IMR-90 (cell line): ENCODE data around the gene TPRX2. TPM values are rescaled to one million over a fixed set of nuclear protein-coding genes. Genes with fewer than 3 reads are reported as not detected.

ENCODE experiments used
- ATAC-seq: fragments of 200-7000 bp; cut with Tn5 transposase; 2 replicates; pipeline ENCODE4 v1.9.1; 2020; ENCODE audit warnings: low read depth, mild to moderate bottlenecking, moderate library complexity
- BruUV-seq: library from RNA; stranded (reverse); fragments of 400-500 nt; replicated peaks from 2 replicates; lab custom pipeline; 2021; lab: Mats Ljungman, UMichigan
- CTCF ChIA-PET: fragments of 300-600 bp; formaldehyde crosslinking; extraction: SDS; loops from one replicate; lab custom pipeline; 2021; ENCODE audit warnings: antibody characterized with exemption; lab: Yijun Ruan, JAX
- POLR2A ChIA-PET: fragments of 300-600 bp; sonication (Branson Sonifier 250); formaldehyde crosslinking; loops from one replicate; lab custom pipeline; 2022; ENCODE audit warnings: antibody characterized with exemption; ENCODE audit not compliant: unreplicated experiment; lab: Charles Lee
- DNase-seq: peaks from one replicate; pipeline ENCODE4 v3.0.0; 2013
- H2AFZ ChIP-seq: replicated peaks from 2 replicates; pipeline ENCODE3; 2013; ENCODE audit warnings: low read length, mild to moderate bottlenecking; ENCODE audit not compliant: poor library complexity
- H2AK5ac ChIP-seq: 2 replicates; pipeline ENCODE4 v1.6.1; 2013; ENCODE audit warnings: low read depth, low read length, inconsistent platforms
- H2AK9ac ChIP-seq: replicated peaks from 2 replicates; pipeline ENCODE3; 2013; ENCODE audit warnings: mild to moderate bottlenecking, low read depth, low read length, moderate library complexity; ENCODE audit not compliant: poor library complexity
- H2BK120ac ChIP-seq: 2 replicates; pipeline ENCODE4 v1.6.1; 2013; ENCODE audit warnings: low read depth, low read length, inconsistent platforms
- H2BK15ac ChIP-seq: 3 replicates; pipeline ENCODE4 v1.6.1; 2013; ENCODE audit warnings: low read depth, low read length, inconsistent platforms
- H2BK20ac ChIP-seq: 2 replicates; pipeline ENCODE4 v1.6.1; 2013; ENCODE audit warnings: low read depth, mild to moderate bottlenecking, inconsistent platforms, low read length, moderate library complexity
- H2BK5ac ChIP-seq: 2 replicates; pipeline ENCODE4 v1.6.1; 2013; ENCODE audit warnings: mild to moderate bottlenecking, low read depth, low read length, inconsistent platforms; ENCODE audit not compliant: poor library complexity, severe bottlenecking
- H3K14ac ChIP-seq: replicated peaks from 2 replicates; pipeline ENCODE4 v1.6.1; 2013; ENCODE audit warnings: low read depth, low read length, inconsistent platforms
- H3K18ac ChIP-seq: 2 replicates; pipeline ENCODE4 v1.6.1; 2013; ENCODE audit warnings: low read depth, low read length, control low read depth
- H3K23ac ChIP-seq: 2 replicates; pipeline ENCODE4 v1.6.1; 2013; ENCODE audit warnings: low read depth, low read length, inconsistent platforms
- H3K27ac ChIP-seq: 2 replicates; pipeline ENCODE4 v1.5.1; 2013; ENCODE audit warnings: mild to moderate bottlenecking, control low read depth, low read length; ENCODE audit not compliant: insufficient read depth
- H3K27me3 ChIP-seq: 2 replicates; pipeline ENCODE4 v1.6.1; 2013; ENCODE audit warnings: low read length; ENCODE audit not compliant: control insufficient read depth, insufficient read depth
- H3K36me3 ChIP-seq: 2 replicates; pipeline ENCODE4 v1.6.1; 2013; ENCODE audit warnings: low read length, mixed read lengths; ENCODE audit not compliant: control insufficient read depth, insufficient read depth
- H3K4ac ChIP-seq: 2 replicates; pipeline ENCODE4 v1.6.1; 2013; ENCODE audit warnings: low read depth, low read length, inconsistent platforms
- H3K4me1 ChIP-seq: 2 replicates; pipeline ENCODE4 v1.6.1; 2013; ENCODE audit warnings: low read length, mixed read lengths; ENCODE audit not compliant: control insufficient read depth, insufficient read depth
- H3K4me2 ChIP-seq: 2 replicates; pipeline ENCODE4 v1.6.1; 2013; ENCODE audit warnings: low read depth, mild to moderate bottlenecking, control low read depth, low read length, moderate library complexity
- H3K4me3 ChIP-seq: 2 replicates; pipeline ENCODE4 v1.5.1; 2013; ENCODE audit warnings: low read depth, mild to moderate bottlenecking, control low read depth, low read length, moderate library complexity; ENCODE audit not compliant: insufficient read depth
- H3K56ac ChIP-seq: 2 replicates; pipeline ENCODE4 v1.6.1; 2013; ENCODE audit warnings: low read length, inconsistent platforms; ENCODE audit not compliant: insufficient read depth; ENCODE audit errors: extremely low read depth
- H3K79me1 ChIP-seq, 2 experiments: 2 replicates each; pipeline ENCODE4 v1.6.1; 2013; ENCODE audit warnings: low read length in 2 of 2, inconsistent platforms in 1 of 2, low read depth in 1 of 2
- H3K9ac ChIP-seq: 2 replicates; pipeline ENCODE4 v1.6.1; 2013; ENCODE audit warnings: low read depth, low read length, control low read depth
- H3K9me1 ChIP-seq: 2 replicates; pipeline ENCODE4 v1.6.1; 2013; ENCODE audit warnings: low read length, inconsistent platforms; ENCODE audit not compliant: insufficient read depth
- H3K9me3 ChIP-seq: 2 replicates; pipeline ENCODE4 v1.6.1; 2013; ENCODE audit warnings: low read length; ENCODE audit not compliant: control insufficient read depth, insufficient read depth
- H4K20me1 ChIP-seq: 2 replicates; pipeline ENCODE4 v1.6.1; 2013; ENCODE audit warnings: low read length, inconsistent platforms; ENCODE audit not compliant: insufficient read depth
- H4K5ac ChIP-seq: 2 replicates; pipeline ENCODE4 v1.6.1; 2013; ENCODE audit warnings: mild to moderate bottlenecking, low read depth, low read length, control low read depth
- H4K8ac ChIP-seq, 2 experiments: 2 replicates each; pipeline ENCODE4 v1.6.1; 2013; ENCODE audit warnings: low read depth in 2 of 2, low read length in 2 of 2, control low read depth in 1 of 2, inconsistent platforms in 1 of 2
- H4K91ac ChIP-seq: 2 replicates; pipeline ENCODE4 v1.6.1; 2013; ENCODE audit warnings: low read depth, low read length, inconsistent platforms; ENCODE audit not compliant: insufficient read depth
- BHLHE40 ChIP-seq: fragments of 150-350 bp; IDR thresholded peaks from 2 replicates; pipeline ENCODE4 v1.6.1; 2016; ENCODE audit warnings: mild to moderate bottlenecking, low read depth, low read length
- CEBPB ChIP-seq: IDR thresholded peaks from 2 replicates; pipeline ENCODE4 v1.6.1; 2012; ENCODE audit warnings: low read depth, low read length, improper control_type of control experiment
- CHD1 ChIP-seq: IDR thresholded peaks from 2 replicates; pipeline ENCODE4 v1.6.1; 2012; ENCODE audit warnings: low read depth, low read length, improper control_type of control experiment
- FOS ChIP-seq: fragments of 150-350 bp; IDR thresholded peaks from 2 replicates; pipeline ENCODE4 v1.6.1; 2016; ENCODE audit warnings: low read depth, low read length
- MAFK ChIP-seq: IDR thresholded peaks from 2 replicates; pipeline ENCODE4 v1.6.1; 2012; ENCODE audit warnings: low read depth, low read length, improper control_type of control experiment
- MAZ ChIP-seq: IDR thresholded peaks from 2 replicates; pipeline ENCODE4 v1.6.1; 2012; ENCODE audit warnings: low read depth, mild to moderate bottlenecking, low read length, improper control_type of control experiment, moderate library complexity, borderline replicate concordance
- MXI1 ChIP-seq: IDR thresholded peaks from 2 replicates; pipeline ENCODE4 v1.6.1; 2012; ENCODE audit warnings: low read depth, mild to moderate bottlenecking, low read length, moderate library complexity, borderline replicate concordance
- NFE2L2 ChIP-seq: fragments of 150-350 bp; IDR thresholded peaks from 2 replicates; pipeline ENCODE4 v1.6.1; 2016; ENCODE audit warnings: low read depth, mild to moderate bottlenecking, low read length
- POLR2A ChIP-seq: IDR thresholded peaks from 2 replicates; pipeline ENCODE4 v1.6.1; 2012; ENCODE audit warnings: mild to moderate bottlenecking, low read depth, low read length
- RAD21 ChIP-seq: IDR thresholded peaks from 2 replicates; pipeline ENCODE4 v1.6.1; 2012; ENCODE audit warnings: low read length, improper control_type of control experiment
- RCOR1 ChIP-seq: IDR thresholded peaks from 2 replicates; pipeline ENCODE4 v1.6.1; 2012; ENCODE audit warnings: mild to moderate bottlenecking, low read length, improper control_type of control experiment; ENCODE audit not compliant: insufficient replicate concordance
- RFX5 ChIP-seq: IDR thresholded peaks from 2 replicates; pipeline ENCODE4 v1.8.0; 2012; ENCODE audit warnings: low read depth, mild to moderate bottlenecking, low read length, moderate library complexity
- SMC3 ChIP-seq: fragments of 150-350 bp; IDR thresholded peaks from 2 replicates; pipeline ENCODE4 v1.6.1; 2016; ENCODE audit warnings: low read depth, mild to moderate bottlenecking, antibody characterized with exemption, low read length, moderate library complexity
- WGBS, 2 experiments: methylation state at CpG; one replicate each; pipeline versions ENCODE4 v1.1.5 to v1.1.7; 2013; ENCODE audit warnings: missing lambda C conversion rate in 2 of 2; ENCODE audit not compliant: insufficient read length in 1 of 2; ENCODE audit errors: extremely low coverage in 2 of 2; 5-methylcytosine and 5-hydroxymethylcytosine counted together
- dilution Hi-C: fragments of 300-500 bp; cut with HindIII; formaldehyde crosslinking; loops from one replicate; pipeline ENCODE4 v1.14.3; 2018; ENCODE audit warnings: low sequenced_read_pairs; ENCODE audit not compliant: unreplicated experiment
- in situ Hi-C: fragments of 300-500 bp; cut with MboI; formaldehyde crosslinking; loops from 3 replicates; pipeline ENCODE4 v1.14.3; 2019; ENCODE audit warnings: low sequenced_read_pairs, inconsistent platforms, mixed read lengths
- intact Hi-C: fragments of 100-400 bp; cut with micrococcal nuclease; formaldehyde crosslinking; loops from 2 replicates; pipeline ENCODE4 v1.10.0; 2022
- polyA plus RNA-seq, 3 experiments: library from polyadenylated mRNA; depleted of rRNA; stranded (reverse); fragments of >200 nt; gene quantifications; 2 replicates each; pipeline ENCODE4 v1.2.3, GENCODE V29; 2012; ENCODE audit warnings: low replicate concordance in 1 of 3
- total RNA-seq: library from RNA; depleted of rRNA; stranded (reverse); fragments of >200 nt; gene quantifications from 2 replicates; pipeline ENCODE4 v1.2.3, GENCODE V29; 2012
- TF ChIP-seq, protein P1 (sequence below): fragments of 150-350 bp; IDR thresholded peaks from 2 replicates; pipeline ENCODE4 v1.6.1; 2017; ENCODE audit warnings: mild to moderate bottlenecking, antibody characterized with exemption, low read length, low read depth
- TF ChIP-seq, protein P2 (sequence below): fragments of 150-350 bp; IDR thresholded peaks from 2 replicates; pipeline ENCODE4 v1.6.1; 2016; ENCODE audit warnings: low read depth, mild to moderate bottlenecking, low read length, moderate library complexity, borderline replicate concordance
- TF ChIP-seq, protein P3 (sequence below): conservative IDR thresholded peaks from 2 replicates; pipeline ENCODE4 v1.5.1; 2012; ENCODE audit warnings: mild to moderate bottlenecking, low read depth, low read length, improper control_type of control experiment

Gene TPRX2
- total and polyA plus RNA-seq, 2 of the 4 experiments (the other 2 are of a cell fraction) = not detected

DNA sequence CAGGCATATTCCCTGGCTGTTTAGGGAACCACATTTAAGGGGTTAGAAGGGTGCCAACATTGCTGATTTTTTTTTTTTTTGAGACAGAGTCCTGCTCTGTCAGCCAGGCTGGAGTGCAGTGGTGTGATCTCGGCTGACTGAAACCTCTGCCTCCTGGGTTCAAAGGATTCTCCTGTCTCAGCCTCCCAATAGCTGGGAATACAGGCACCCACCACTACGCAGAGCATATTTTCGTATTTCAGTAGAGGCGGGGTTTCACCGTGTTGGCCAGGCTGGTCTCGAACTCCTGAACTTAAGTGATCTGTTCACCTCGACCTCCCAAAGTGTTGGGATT, 45.1 kb upstream of the TPRX2 start:
- no peak overlapping the region for H3K27ac ChIP-seq
- H2AK9ac ChIP-seq = no peak overlapping the region
- no peak overlapping the region for H2BK5ac ChIP-seq
- dilution Hi-C loops = no loop called here
- H2BK15ac ChIP-seq = no peak overlapping the region
- peaks cover 6% of the 10 kb centered on the region; the same call in 1 of the 2 replicates for H3K27me3 ChIP-seq
- no peaks in the 10 kb centered on the region for H3K9me1 ChIP-seq
- POLR2A ChIA-PET = no interaction called here
- no peak for ATAC-seq
- H3K14ac ChIP-seq = no peak overlapping the region
- H2BK20ac ChIP-seq = no peak overlapping the region
- no peak overlapping the region for H3K23ac ChIP-seq
- no peak overlapping the region for H3K56ac ChIP-seq
- H4K20me1 ChIP-seq = no peaks in the 10 kb centered on the region
- H3K4ac ChIP-seq = no peak overlapping the region
- no peak overlapping the region for H3K4me3 ChIP-seq
- no peak overlapping the region for H3K4me2 ChIP-seq
- H3K4me1 ChIP-seq = no peaks in the 10 kb centered on the region
- in situ Hi-C loops = no loop called here
- no peak overlapping the region for H2BK120ac ChIP-seq
- H3K18ac ChIP-seq = no peak overlapping the region
- BruUV-seq = no TSS peak
- no peaks in the 10 kb centered on the region for H3K79me1 ChIP-seq
- WGBS, 2 experiments = 67% methylated on average over 1 of the region's 7 CpGs; no CpG with 5 or more reads in 1 of the 2 experiments
- H3K36me3 ChIP-seq = no peaks in the 10 kb centered on the region
- H3K9ac ChIP-seq = no peak overlapping the region
- CTCF ChIA-PET = interaction anchor here (0.6 kb wide), 1 partner anchor 19 kb away, joined by 3 read pairs; no protein-coding TSS in a partner anchor
- no peak overlapping the region for H2AK5ac ChIP-seq
- intact Hi-C loops = loop anchor here (1.0 kb wide), 1 partner anchor 49 kb away; no protein-coding TSS in a partner anchor
- H4K5ac ChIP-seq = no peak overlapping the region
- H4K8ac ChIP-seq = no peak overlapping the region
- no peaks in the 10 kb centered on the region for H3K9me3 ChIP-seq
- H4K91ac ChIP-seq = no peak overlapping the region
- no peak overlapping the region for H2AFZ ChIP-seq
- no peak for DNase-seq
- TF ChIP-seq MAZ (no peak), CEBPB (no peak), MAFK (no peak), POLR2A (no peak), SMC3 (no peak), RCOR1 (no peak), BHLHE40 (no peak), CHD1 (no peak), FOS (no peak), NFE2L2 (no peak), RFX5 (no peak), RAD21 (no peak), MXI1 (no peak)
- TF ChIP-seq, protein P1, sequence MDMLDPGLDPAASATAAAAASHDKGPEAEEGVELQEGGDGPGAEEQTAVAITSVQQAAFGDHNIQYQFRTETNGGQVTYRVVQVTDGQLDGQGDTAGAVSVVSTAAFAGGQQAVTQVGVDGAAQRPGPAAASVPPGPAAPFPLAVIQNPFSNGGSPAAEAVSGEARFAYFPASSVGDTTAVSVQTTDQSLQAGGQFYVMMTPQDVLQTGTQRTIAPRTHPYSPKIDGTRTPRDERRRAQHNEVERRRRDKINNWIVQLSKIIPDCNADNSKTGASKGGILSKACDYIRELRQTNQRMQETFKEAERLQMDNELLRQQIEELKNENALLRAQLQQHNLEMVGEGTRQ = no peak
- TF ChIP-seq, protein P2, sequence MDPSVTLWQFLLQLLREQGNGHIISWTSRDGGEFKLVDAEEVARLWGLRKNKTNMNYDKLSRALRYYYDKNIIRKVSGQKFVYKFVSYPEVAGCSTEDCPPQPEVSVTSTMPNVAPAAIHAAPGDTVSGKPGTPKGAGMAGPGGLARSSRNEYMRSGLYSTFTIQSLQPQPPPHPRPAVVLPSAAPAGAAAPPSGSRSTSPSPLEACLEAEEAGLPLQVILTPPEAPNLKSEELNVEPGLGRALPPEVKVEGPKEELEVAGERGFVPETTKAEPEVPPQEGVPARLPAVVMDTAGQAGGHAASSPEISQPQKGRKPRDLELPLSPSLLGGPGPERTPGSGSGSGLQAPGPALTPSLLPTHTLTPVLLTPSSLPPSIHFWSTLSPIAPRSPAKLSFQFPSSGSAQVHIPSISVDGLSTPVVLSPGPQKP = no peak
- TF ChIP-seq, protein P3, sequence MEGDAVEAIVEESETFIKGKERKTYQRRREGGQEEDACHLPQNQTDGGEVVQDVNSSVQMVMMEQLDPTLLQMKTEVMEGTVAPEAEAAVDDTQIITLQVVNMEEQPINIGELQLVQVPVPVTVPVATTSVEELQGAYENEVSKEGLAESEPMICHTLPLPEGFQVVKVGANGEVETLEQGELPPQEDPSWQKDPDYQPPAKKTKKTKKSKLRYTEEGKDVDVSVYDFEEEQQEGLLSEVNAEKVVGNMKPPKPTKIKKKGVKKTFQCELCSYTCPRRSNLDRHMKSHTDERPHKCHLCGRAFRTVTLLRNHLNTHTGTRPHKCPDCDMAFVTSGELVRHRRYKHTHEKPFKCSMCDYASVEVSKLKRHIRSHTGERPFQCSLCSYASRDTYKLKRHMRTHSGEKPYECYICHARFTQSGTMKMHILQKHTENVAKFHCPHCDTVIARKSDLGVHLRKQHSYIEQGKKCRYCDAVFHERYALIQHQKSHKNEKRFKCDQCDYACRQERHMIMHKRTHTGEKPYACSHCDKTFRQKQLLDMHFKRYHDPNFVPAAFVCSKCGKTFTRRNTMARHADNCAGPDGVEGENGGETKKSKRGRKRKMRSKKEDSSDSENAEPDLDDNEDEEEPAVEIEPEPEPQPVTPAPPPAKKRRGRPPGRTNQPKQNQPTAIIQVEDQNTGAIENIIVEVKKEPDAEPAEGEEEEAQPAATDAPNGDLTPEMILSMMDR = no peak
